A673 (cell line): ENCODE measurements around the gene USP36. TPM values are rescaled to one million over a fixed set of nuclear protein-coding genes. Genes with fewer than 3 reads are reported as not detected.

Experiments
- BruUV-seq: library from RNA; stranded (reverse); fragments of 400-500 nt; replicated peaks from 2 replicates; lab custom pipeline; 2021; lab: Mats Ljungman, UMichigan
- CTCF ChIA-PET: fragments of 300-600 bp; sonication (Branson Sonifier 250); formaldehyde crosslinking; loops from one replicate; lab custom pipeline; 2022; ENCODE audit warnings: antibody characterized with exemption; lab: Charles Lee
- POLR2A ChIA-PET: fragments of 300-600 bp; sonication (Branson Sonifier 250); formaldehyde crosslinking; loops from one replicate; lab custom pipeline; 2022; ENCODE audit warnings: antibody characterized with exemption; ENCODE audit not compliant: low non-redundant PET; lab: Charles Lee
- DNase-seq: peaks from one replicate; pipeline ENCODE4 v3.0.0-alpha.2; 2015; ENCODE audit warnings: low spot score
- H3K27ac ChIP-seq: fragments of 200-600 bp; sonication (generic); 2 replicates; pipeline ENCODE4 v1.5.1; 2016; ENCODE audit warnings: mixed run types, low read depth, mild to moderate bottlenecking, mixed read lengths, antibody characterized with exemption, low read length; ENCODE audit not compliant: poor library complexity, severe bottlenecking
- H3K27me3 ChIP-seq: fragments of 200-600 bp; sonication (generic); replicated peaks from 2 replicates; pipeline ENCODE4 v1.6.1; 2017; ENCODE audit warnings: mixed run types, low read depth, mild to moderate bottlenecking, mixed read lengths, antibody characterized with exemption, low read length; ENCODE audit not compliant: insufficient read depth, poor library complexity
- H3K36me3 ChIP-seq: fragments of 200-600 bp; sonication (generic); 2 replicates; pipeline ENCODE4 v1.6.1; 2016; ENCODE audit warnings: mixed run types, mild to moderate bottlenecking, mixed read lengths, antibody characterized with exemption, low read length; ENCODE audit not compliant: insufficient read depth, poor library complexity, severe bottlenecking
- H3K4me1 ChIP-seq: fragments of 200-600 bp; sonication (generic); 2 replicates; pipeline ENCODE4 v1.6.1; 2017; ENCODE audit warnings: mixed run types, mild to moderate bottlenecking, mixed read lengths, antibody characterized with exemption, low read length; ENCODE audit not compliant: insufficient read depth, poor library complexity, severe bottlenecking
- H3K4me3 ChIP-seq: fragments of 200-600 bp; sonication (generic); 2 replicates; pipeline ENCODE4 v1.5.1; 2016; ENCODE audit warnings: low read depth, mixed run types, mild to moderate bottlenecking, mixed read lengths, low read length; ENCODE audit not compliant: poor library complexity, severe bottlenecking
- H3K9me3 ChIP-seq: fragments of 200-600 bp; sonication (generic); 2 replicates; pipeline ENCODE4 v1.6.1; 2016; ENCODE audit warnings: mixed run types, low read depth, mild to moderate bottlenecking, mixed read lengths, antibody characterized with exemption, low read length; ENCODE audit not compliant: poor library complexity, severe bottlenecking
- EZH2 ChIP-seq: fragments of 200-600 bp; sonication (generic); IDR thresholded peaks from 2 replicates; pipeline ENCODE4 v1.6.1; 2017; ENCODE audit warnings: borderline replicate concordance, low read depth, mild to moderate bottlenecking, mixed read lengths, antibody characterized with exemption, low read length; ENCODE audit not compliant: poor library complexity, severe bottlenecking
- intact Hi-C: fragments of 100-400 bp; cut with micrococcal nuclease; formaldehyde crosslinking; loops from one replicate; pipeline ENCODE4 v1.10.0; 2022; ENCODE audit not compliant: unreplicated experiment
- total RNA-seq: library from RNA; stranded (reverse); gene quantifications from 2 replicates; pipeline ENCODE4 v1.2.3, GENCODE V29; 2021
- TF ChIP-seq, protein P1 (sequence below): fragments of 300-800, 200-600 bp; sonication (generic); conservative IDR thresholded peaks from 2 replicates; pipeline ENCODE4 v1.5.1; 2017; ENCODE audit warnings: low read depth, mild to moderate bottlenecking, antibody characterized with exemption, low read length, moderate library complexity, mixed read lengths

The USP36 gene
- total RNA-seq, 1 experiment from 2014 or later: 74.9 TPM

DNA sequence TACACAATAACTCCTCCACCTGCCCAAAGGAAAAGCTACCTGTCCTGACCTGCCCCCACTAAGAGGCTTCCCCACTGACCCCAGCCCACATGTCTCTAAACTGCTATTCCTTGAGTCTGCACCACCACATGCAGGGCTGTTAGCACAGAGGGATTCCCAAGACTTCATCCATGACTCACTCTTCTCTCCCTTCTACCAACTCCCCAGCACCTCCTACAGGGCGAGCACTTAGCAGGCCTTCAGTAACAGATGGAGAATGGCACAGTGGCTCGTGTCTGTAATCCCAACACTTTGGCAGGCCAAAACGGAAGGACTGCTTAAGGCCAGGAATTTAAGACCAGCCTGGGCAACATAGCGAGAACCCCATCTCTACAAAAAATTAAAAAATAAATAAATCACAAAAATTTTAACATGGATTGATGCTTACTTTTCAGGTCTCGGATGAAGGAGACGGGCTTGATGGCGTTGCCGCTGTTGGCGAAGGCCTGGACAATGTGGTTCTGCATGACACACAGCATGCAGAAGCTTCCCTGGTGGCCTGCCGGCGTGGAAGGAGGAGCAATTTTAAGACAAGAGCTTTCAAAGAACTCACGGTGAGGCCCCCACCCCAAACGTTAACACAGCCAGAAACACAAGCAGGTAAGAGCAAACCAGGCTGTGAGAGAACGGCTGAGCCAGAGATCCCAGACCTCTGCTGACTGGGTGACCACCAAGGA, 12.0 kb downstream of the USP36 start:
- CTCF ChIA-PET: no interaction called here
- Histone ChIP-seq H3K27me3 (no peaks in the 10 kb centered on the region), H3K4me1 (no peaks in the 10 kb centered on the region), H3K36me3 (peaks cover 83% of the 10 kb centered on the region), H3K4me3 (no peak overlapping the region), H3K9me3 (no peaks in the 10 kb centered on the region), H3K27ac (no peak overlapping the region)
- intact Hi-C loops: no loop called here
- TF ChIP-seq EZH2: no peak
- TF ChIP-seq, protein P1, sequence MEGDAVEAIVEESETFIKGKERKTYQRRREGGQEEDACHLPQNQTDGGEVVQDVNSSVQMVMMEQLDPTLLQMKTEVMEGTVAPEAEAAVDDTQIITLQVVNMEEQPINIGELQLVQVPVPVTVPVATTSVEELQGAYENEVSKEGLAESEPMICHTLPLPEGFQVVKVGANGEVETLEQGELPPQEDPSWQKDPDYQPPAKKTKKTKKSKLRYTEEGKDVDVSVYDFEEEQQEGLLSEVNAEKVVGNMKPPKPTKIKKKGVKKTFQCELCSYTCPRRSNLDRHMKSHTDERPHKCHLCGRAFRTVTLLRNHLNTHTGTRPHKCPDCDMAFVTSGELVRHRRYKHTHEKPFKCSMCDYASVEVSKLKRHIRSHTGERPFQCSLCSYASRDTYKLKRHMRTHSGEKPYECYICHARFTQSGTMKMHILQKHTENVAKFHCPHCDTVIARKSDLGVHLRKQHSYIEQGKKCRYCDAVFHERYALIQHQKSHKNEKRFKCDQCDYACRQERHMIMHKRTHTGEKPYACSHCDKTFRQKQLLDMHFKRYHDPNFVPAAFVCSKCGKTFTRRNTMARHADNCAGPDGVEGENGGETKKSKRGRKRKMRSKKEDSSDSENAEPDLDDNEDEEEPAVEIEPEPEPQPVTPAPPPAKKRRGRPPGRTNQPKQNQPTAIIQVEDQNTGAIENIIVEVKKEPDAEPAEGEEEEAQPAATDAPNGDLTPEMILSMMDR: peak; percentile 41
- POLR2A ChIA-PET: no interaction called here
- no TSS peak for BruUV-seq
- peak; percentile 56 for DNase-seq

DNA sequence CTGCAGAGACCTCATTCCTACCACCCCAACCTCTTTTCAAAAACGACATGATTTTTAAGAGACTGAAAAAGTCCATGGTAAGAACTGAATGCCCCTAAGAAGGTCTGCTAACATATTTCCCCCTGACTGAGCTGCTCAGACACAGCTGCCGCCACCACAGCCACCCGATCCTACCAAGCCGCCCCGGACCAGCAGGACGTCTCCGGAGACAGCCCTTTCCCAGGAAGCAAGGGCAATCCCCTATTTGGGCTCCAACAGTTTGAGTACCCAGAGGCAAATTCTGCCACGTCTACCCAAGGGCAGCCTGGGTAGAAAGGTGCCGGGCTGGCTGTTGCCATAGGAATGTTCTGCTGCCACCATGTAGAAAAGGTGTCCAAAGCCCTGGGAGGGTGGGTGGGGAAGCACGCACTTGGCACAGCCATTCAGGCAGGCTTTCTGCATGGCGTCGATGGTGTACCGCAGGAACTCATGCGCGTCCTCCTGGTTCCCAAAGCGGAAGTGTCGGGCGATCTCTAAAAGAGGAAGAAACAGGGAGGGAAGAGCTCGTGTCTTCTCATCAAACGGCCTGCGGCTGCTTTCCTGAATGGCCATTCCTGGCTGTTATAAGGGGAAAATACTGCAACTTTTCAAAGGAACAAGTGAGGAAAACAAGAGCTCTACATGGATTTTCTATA, 13.6 kb downstream of the USP36 start:
- ChIA-PET CTCF (no interaction called here), POLR2A (no interaction called here)
- Histone ChIP-seq H3K27me3 (no peaks in the 10 kb centered on the region), H3K36me3 (peaks cover 81% of the 10 kb centered on the region), H3K4me1 (no peaks in the 10 kb centered on the region), H3K9me3 (no peaks in the 10 kb centered on the region), H3K27ac (no peak overlapping the region), H3K4me3 (no peak overlapping the region)
- TF ChIP-seq, protein P1: no peak
- no peak for TF ChIP-seq EZH2
- BruUV-seq: no TSS peak
- intact Hi-C loops: no loop called here
- DNase-seq: no peak

DNA sequence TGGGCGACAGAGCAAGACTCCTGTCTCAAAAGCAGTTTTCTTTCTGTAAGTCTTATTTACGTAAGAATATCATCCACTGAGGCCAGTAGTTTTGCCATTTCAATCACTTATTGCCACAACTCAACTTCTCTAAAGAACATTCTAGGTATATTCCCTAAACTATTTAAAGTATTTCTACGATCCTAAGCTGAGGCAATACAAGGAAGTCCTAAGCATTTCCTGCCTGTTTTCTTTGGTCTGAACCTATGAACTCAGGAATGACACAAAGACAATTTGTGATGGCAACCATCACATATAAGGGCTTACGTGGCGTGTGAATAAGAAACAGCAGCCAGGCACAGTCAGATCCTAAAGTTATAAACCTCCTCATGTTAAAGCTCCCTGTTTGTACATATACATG, 14.2 kb downstream of the USP36 start:
- Histone ChIP-seq H3K36me3 (peaks cover 80% of the 10 kb centered on the region), H3K9me3 (no peaks in the 10 kb centered on the region), H3K4me3 (no peak overlapping the region), H3K27me3 (no peaks in the 10 kb centered on the region), H3K4me1 (no peaks in the 10 kb centered on the region), H3K27ac (no peak overlapping the region)
- CTCF ChIA-PET: no interaction called here
- DNase-seq: no peak
- POLR2A ChIA-PET: no interaction called here
- intact Hi-C loops: no loop called here
- BruUV-seq: no TSS peak
- no peak for TF ChIP-seq EZH2
- TF ChIP-seq, protein P1: no peak
